ENCODE measurements around the gene SRRM2. TPM values are rescaled to one million over a fixed set of nuclear protein-coding genes. Genes with fewer than 3 reads are reported as not detected.

Gene SRRM2
- total RNA-seq, 1 experiment from 2014 or later, result 746 TPM

- POLR2A ChIA-PET (ENCODE audit: unreplicated experiment), result no interaction called here
- BruUV-seq (replicated peaks), result no TSS peak
These were observed 56.8 kb downstream of the SRRM2 start for GRCh38 chr16:2809149-2809760.

GRCh38 chr16:2810651-2811050, 58.2 kb downstream of the SRRM2 start:
- H3K4me1 ChIP-seq (replicated peaks; ENCODE audit: insufficient read depth), result peaks cover 9% of the 10 kb centered on the region; the same call in 1 of the 2 replicates

More at GRCh38 chr16:2809149-2809760, 56.8 kb downstream of the SRRM2 start:
- no peaks in the 10 kb centered on the region for H3K9me3 ChIP-seq (ENCODE audit: insufficient read depth, low read depth)
- no peak overlapping the region for H2AFZ ChIP-seq
- intact Hi-C loops (cut with micrococcal nuclease; ENCODE audit: unreplicated experiment), result no loop called here
- TF ChIP-seq CTCF (conservative IDR thresholded peaks at IDR 0.05) (no peak), EZH2 (IDR thresholded peaks at IDR 0.05; ENCODE audit: low read depth) (no peak)
- H3K79me2 ChIP-seq (ENCODE audit: low read depth), result no peaks in the 10 kb centered on the region
- 0 out of 2 replicates have a peak, but pooled peaks cover 3% of the 10 kb centered on the region for H3K27me3 ChIP-seq (ENCODE audit: insufficient read depth, low read depth)
- no peak for DNase-seq
- no peaks in the 10 kb centered on the region for H4K20me1 ChIP-seq (ENCODE audit: insufficient read depth)
- H3K4me3 ChIP-seq, result no peak overlapping the region
- 0 out of 2 replicates have a peak, but pooled peaks cover 3% of the 10 kb centered on the region for H3F3A ChIP-seq (ENCODE audit: insufficient read depth, low read depth)
- no peaks in the 10 kb centered on the region for H3K36me3 ChIP-seq (ENCODE audit: low read depth)
- CTCF ChIA-PET, result interaction anchor here (0.7 kb wide), 1 partner anchor 296 kb away, joined by 5 read pairs; no protein-coding TSS in a partner anchor
- no peak overlapping the region for H3K27ac ChIP-seq
- peaks cover 9% of the 10 kb centered on the region; the same call in 1 of the 2 replicates for H3K4me1 ChIP-seq (replicated peaks; ENCODE audit: insufficient read depth)
- H3K4me2 ChIP-seq, result no peak overlapping the region
- no peaks in the 10 kb centered on the region for H3K9me2 ChIP-seq (ENCODE audit: insufficient read depth)

More at GRCh38 chr16:2810651-2811050, 58.2 kb downstream of the SRRM2 start:
- H3K4me3 ChIP-seq, result no peak overlapping the region
- H3K36me3 ChIP-seq (ENCODE audit: low read depth), result no peaks in the 10 kb centered on the region
- H3K79me2 ChIP-seq (ENCODE audit: low read depth), result no peaks in the 10 kb centered on the region
- H3K27ac ChIP-seq, result no peak overlapping the region
- intact Hi-C loops (cut with micrococcal nuclease; ENCODE audit: unreplicated experiment), result no loop called here
- ChIA-PET POLR2A (ENCODE audit: unreplicated experiment) (interaction anchor here (0.6 kb wide), 1 partner anchor 44 kb away, joined by 4 read pairs; no protein-coding TSS in a partner anchor), CTCF (no interaction called here)
- no peak for DNase-seq
- H3K4me2 ChIP-seq, result no peak overlapping the region
- H3F3A ChIP-seq (ENCODE audit: insufficient read depth, low read depth), result peaks cover 7% of the 10 kb centered on the region; the same call in 1 of the 2 replicates
- H4K20me1 ChIP-seq (ENCODE audit: insufficient read depth), result no peaks in the 10 kb centered on the region
- H3K9me2 ChIP-seq (ENCODE audit: insufficient read depth), result no peaks in the 10 kb centered on the region
- H2AFZ ChIP-seq, result no peak overlapping the region
- BruUV-seq (replicated peaks), result no TSS peak
- TF ChIP-seq EZH2 (IDR thresholded peaks at IDR 0.05; ENCODE audit: low read depth) (no peak), CTCF (conservative IDR thresholded peaks at IDR 0.05) (no peak)
- no peaks in the 10 kb centered on the region for H3K9me3 ChIP-seq (ENCODE audit: insufficient read depth, low read depth)
- 0 out of 2 replicates have a peak, but pooled peaks cover 3% of the 10 kb centered on the region for H3K27me3 ChIP-seq (ENCODE audit: insufficient read depth, low read depth)

Data from PC-9 (cell line).